Stimulated activated CD8-positive, alpha-beta memory T cell treated with anti-CD3 and anti-CD28 coated beads, Interleukin-2, amount 100 ng/mL, for 1 hour (primary cell): ENCODE results near the gene DLGAP3.

ENCODE experiments used
- DNase-seq, 2 donors: peaks; one replicate each; pipeline ENCODE4 v3.0.0-alpha.2; 2020; ENCODE audit warnings: low read depth in 2 of 2

The DLGAP3 gene

GRCh38 chr1:34900775-34901502 is 28.5 kb downstream of the DLGAP3 start:
- DNase-seq: no peak

GRCh38 chr1:34899906-34900305 is 29.5 kb downstream of the DLGAP3 start:
- DNase-seq: no peak

- no peak for DNase-seq
Observed at GRCh38 chr1:34899471-34899870, 30.0 kb downstream of the DLGAP3 start.

- DNase-seq: no peak
Observed at GRCh38 chr1:34898330-34898761, 31.1 kb downstream of the DLGAP3 start.

GRCh38 chr1:34896612-34897011 is 32.8 kb downstream of the DLGAP3 start:
- no peak for DNase-seq

- DNase-seq: no peak
Observed at GRCh38 chr1:34889705-34890104, 39.7 kb downstream of the DLGAP3 start.

- no peak for DNase-seq
Observed at GRCh38 chr1:34887593-34887992, 41.9 kb downstream of the DLGAP3 start.

- DNase-seq: peak in 1 of 2 donors; percentile 14
Observed at GRCh38 chr1:34885405-34886247, 43.8 kb downstream of the DLGAP3 start.

- no peak for DNase-seq
Observed at GRCh38 chr1:34884961-34885360, 44.5 kb downstream of the DLGAP3 start.

GRCh38 chr1:34884536-34884935 is 44.9 kb downstream of the DLGAP3 start:
- no peak for DNase-seq

GRCh38 chr1:34879230-34879629 is 50.2 kb downstream of the DLGAP3 start:
- DNase-seq: no peak

- no peak for DNase-seq
Observed at GRCh38 chr1:34876406-34876805, 53.0 kb downstream of the DLGAP3 start.

- DNase-seq: no peak
Observed at GRCh38 chr1:34874296-34874952, 55.0 kb downstream of the DLGAP3 start.

GRCh38 chr1:34872133-34872503 is 57.3 kb downstream of the DLGAP3 start:
- no peak for DNase-seq

GRCh38 chr1:34871443-34872132 is 57.9 kb downstream of the DLGAP3 start:
- DNase-seq: no peak

- DNase-seq: no peak
Observed at GRCh38 chr1:34870395-34870794, 59.1 kb downstream of the DLGAP3 start.

- no peak for DNase-seq
Observed at GRCh38 chr1:34869760-34870159, 59.7 kb downstream of the DLGAP3 start.

- no peak for DNase-seq
Observed at GRCh38 chr1:34868230-34869049, 61.0 kb downstream of the DLGAP3 start.

- no peak for DNase-seq
Observed at GRCh38 chr1:34867415-34867814, 62.0 kb downstream of the DLGAP3 start.

- DNase-seq: no peak
Observed at GRCh38 chr1:34866762-34867109, 62.7 kb downstream of the DLGAP3 start.
